GM18873 (cell line): ENCODE measurements around the gene BAIAP2.
"Not testable (repeated sequence)": the region's sequence is repeated elsewhere in the genome, so short reads cannot be mapped to it uniquely, and the experiment has no call there.

Experiments used
- ATAC-seq: cut with Tn5 transposase; IDR thresholded peaks from one replicate; pipeline ENCODE4 v1.9.1; 2021; ENCODE audit warnings: mild to moderate bottlenecking, moderate library complexity, moderate number of reproducible peaks; ENCODE audit not compliant: unreplicated experiment, low FRiP score

Gene BAIAP2

DNA sequence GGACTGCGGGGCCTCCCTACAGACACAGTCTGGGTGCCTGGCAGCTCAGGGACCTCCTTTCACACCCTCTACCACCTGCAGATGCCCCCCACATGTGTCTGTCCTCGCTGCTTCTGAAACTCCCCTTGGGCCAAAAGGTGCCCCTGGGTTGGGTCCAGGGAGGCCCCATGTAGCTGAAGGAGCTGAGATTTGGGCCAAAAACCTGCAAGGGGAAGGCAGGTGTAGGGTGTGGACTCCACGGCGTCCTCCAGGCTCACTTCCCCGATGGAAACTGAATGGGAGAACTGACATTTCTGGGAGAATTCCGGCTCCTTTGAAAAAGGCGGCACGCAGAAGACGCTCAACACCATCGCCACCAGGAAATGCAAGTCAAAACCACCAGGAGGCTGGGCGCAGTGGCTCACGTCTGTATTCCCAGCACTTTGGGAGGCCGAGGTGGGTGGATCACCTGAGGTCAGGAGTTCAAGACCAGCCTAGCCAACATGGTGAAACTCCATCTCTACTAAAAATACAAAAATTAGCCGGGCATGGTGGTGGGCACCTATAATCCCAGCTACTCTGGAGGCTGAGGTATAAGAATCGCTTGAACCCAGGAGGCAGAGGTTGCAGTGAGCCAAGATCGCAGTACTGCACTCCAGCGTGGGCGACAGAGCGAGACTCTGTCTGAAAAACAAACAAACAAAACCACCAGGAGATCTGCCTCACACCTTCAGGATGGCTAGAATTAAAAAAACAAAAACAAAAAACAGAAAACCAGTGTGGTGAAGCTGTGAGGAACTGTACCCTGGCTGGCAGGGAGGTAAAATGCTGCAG, 13.2 kb upstream of the BAIAP2 start:
- ATAC-seq, result no peak

DNA sequence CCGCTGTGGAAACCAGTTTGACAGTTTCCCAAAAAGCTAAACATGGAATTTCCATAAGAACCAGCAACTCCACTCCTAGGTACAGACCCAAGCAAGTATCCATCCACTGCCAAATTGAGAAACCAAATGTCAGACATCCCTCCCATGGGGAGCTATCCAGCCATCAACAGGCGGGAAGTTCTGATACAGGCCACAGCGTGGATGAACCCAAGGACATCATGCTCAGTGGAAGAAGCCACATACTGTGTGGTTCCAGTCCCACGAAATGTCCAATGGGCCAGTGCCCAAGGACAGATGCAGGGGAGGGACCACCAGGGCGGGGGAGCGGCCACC, 12.6 kb upstream of the BAIAP2 start:
- ATAC-seq, result no peak

DNA sequence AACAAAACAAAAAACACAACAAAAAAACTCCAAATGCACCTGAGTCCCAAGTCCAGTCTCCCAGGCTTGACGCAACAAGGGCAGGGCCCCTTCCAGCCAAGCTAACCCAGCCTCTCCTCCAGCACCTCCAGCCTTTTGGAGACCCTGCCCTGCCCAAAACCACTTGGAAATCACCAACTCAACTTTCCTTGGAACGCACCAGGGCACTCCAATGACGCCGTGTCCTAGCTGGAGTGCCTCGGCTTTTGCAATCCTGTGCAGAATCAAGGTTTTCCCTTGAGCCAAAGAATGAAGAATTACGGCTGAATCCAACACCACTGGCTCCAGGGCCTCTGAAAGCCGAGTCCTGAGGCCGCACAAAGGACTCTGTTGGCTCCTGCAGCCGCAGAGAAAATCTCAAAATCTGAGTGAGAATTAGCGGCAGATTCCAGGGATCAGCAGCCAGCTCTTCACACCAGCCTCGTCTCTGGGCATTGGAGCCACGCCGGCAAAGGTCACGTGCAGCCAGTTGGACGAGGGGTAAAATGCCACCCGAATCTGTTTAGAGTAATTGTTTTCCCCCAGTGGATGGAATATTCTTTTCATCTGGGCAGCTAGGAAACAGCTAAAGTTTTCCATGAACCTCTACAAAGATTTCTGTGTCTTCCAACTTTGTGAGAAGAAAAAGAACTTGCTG, 9.7 kb upstream of the BAIAP2 start:
- no peak for ATAC-seq

DNA sequence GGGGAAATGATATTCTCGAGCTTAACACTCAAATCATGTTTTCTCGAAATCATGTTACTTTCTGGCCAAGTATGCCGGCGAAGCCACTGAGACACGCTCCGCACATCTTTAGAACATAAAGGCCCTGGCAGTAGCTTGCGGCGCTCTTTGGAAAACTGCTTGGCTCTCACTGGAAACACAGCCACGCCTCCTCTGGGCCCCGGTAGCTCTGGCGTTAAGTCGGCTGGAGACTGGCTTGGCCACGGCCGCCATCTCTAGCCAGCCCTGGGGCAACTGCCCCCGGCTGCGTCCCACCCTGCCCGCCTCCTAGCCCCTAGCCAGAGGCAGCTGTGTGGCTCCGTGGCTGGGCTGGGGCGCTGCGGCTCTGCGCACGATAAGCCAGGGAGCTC, 9.2 kb upstream of the BAIAP2 start:
- no peak for ATAC-seq

DNA sequence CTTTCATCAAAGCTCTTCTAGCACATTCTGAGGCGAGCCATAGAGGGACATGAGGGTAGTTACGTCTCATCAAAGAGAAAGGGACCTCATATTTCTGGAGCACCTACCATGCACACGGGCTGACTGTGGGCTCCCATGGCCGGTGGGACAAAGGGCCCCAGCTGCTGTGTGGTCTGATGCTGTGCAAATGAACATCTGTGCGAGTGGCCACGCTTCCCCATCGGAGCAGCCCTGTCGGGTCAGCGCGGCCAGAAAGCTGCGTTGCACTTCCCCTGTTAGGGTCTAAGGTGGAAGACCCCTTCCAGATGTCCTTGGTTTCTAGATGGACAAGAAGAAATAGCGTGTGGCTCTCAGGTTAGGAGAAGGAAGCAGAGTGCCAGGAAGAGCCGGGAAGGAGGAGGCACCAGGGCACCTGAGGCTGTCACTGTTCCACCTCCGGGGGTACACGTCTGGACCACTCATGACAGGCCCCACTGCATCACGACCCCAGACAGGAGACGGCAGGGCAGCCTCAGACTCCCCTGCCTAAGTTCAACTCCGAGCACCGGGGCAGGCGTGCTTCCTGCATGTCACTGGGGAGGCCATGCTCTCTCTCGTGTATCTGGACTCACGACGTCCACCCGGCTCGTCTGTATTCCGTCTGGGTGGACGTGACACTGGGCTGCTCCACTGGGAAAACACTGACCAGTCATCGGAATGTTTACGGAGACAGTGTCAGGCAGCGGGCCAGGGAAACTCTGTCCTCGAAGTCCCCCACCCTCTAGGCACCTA, 8.5 kb upstream of the BAIAP2 start:
- ATAC-seq, result no peak

DNA sequence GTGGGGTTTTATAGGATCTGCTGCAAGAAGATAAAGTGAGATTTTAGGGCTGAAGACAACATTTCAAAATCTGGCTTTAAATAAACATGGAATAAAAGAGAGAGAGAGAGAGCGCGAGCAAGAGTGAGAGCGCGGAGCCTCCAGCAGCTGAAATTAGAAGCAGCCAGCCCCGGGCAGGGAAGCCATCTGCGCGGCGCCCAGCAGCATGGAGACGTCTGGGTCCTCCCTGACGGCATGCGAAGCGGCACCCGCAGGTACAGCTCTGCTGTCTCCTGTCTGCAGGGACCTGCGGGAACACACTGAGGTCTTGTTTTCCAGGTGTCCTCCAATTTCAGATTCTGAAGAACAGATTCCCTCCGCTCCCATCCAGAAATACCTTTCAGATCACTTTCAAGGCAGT, 7.9 kb upstream of the BAIAP2 start:
- ATAC-seq, result no peak

DNA sequence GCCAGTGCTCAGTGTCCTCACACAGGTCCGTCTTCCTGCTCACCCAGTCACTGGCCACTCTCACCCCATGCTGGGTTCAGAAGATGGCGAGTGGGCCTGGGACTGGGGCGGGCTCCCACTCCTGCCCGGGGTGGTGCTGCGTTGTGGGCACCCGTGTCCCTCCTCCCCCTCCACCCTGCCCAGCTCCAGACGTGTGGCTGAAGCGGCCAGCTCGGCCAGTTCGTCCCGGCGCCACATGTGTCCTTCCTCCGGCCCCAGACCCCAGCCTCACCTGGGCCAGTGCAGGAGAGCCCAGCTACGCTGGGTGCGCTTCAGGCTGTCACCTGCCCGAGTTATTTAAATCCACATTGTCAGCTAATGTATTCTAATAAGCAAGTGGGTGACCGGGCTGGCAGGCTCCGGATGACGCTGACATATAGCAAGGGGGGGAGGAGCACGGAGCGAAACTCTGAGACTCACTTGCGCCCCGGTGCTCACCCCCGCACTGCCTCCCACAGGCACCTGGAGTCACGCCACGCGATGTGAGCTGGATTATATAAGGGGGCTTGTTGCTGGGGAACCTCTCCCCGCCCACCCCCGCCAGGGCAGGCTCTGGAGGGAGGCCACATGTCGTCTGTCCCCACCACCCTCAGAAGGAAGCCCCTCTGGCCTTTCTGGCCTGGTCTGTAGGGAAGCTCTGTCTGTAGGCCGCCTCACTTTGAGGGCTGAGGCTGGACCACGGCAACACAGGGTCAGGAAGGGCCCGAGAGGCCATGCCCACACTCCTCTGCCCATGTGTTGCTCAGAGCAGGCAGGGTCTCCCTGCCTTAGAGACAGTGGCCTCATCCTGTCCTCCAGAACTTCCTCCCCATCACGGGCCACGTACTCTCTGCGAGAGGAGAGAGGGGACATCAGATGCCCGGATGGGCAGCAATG, 7.1 kb upstream of the BAIAP2 start:
- ATAC-seq, result no peak

DNA sequence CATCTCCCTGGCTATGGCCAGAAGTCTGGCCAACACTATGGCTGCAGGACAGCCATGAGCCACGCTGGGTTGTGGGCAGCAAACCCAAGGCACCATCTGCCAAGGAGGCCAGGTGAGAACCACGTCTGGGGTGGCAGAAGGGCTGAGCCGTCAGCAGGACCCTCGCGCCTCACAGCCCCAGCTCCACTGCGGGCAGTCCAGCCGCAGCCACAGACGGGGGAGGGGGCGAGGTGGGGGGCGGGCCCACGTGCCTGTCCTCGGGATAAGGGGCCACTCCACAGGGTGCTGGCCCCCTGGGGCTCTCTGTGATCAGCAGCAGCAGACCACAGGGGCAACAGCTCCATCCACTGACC, 6.5 kb upstream of the BAIAP2 start:
- ATAC-seq, result no peak

DNA sequence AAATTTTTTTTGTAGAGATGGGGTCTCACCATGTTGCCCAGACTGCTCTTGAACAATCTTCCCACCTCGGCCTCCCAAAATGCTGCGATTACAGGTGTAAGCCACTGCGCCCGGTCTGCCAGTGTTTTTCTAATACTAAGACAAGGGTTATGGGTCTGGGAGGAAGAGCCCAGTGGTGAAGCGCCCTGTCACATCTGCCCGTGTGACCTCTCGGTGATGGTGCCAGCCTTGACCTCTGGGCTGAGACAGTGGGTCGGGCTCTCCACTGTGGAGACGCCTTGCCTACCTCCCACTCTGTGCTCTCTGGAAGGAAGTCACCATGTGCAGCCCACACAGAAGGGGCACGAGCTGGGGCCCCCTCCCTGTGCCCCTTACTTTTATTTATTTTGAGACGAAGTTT, 5.1 kb upstream of the BAIAP2 start:
- ATAC-seq, result no peak

DNA sequence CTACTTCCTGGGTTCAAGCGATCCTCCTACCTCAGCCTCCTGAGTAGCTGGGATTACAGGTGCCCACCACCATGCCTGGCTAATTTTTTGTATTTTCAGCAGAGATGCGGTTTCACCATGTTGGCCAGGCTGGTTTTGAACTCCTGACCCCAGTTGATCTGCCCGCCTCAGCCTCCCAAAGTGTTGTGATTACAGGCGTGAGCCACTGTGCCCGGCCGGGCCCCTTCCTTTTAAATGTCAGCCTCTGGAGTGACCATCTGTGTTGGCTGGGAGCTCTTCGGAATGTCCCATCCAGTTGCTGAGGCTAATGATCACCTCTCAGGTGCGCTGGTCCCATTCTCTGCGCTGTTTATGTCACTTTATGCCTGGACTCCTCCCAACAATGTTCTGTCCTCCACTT, 4.6 kb upstream of the BAIAP2 start:
- ATAC-seq, result not testable (repeated sequence)

DNA sequence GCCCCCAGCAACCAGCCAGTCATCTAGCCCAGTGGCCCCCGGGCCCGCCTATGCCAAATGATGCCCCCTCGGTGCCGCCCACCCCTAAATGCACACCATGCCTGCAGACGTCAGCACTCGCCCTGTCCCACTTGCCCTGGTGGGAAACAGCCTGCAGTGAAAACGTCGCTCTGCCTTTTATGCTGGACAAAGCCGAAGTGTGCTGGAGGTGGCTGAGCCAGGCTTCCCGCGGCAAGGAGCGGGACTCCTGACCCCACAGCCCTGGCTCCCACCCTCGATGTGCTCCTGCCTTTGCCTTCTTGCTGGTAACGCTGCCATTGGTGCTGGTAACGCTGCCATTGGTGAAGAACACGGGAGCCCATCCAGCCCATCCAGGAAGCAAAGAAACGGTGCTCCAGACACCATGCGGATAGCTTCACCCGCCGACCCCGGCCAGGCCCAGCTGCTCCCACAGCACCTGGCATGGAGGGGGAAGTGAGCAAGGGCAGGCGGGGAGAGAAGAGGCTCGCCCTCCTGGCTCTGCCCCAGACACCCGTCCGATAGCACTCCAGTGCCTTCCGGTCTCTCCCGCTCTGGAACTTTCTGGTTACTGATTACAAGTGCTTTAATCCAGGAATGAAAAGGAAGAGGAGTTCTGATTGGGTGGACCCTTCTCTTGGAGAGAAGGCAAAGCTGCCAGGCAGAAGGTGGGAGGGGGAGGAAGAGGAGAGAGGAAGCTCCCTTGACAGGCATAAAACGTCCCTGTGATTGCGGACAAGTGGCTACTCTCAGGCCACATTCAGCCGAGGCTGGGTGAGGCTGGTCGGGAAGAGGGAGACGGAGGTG, 4.0 kb upstream of the BAIAP2 start:
- no peak for ATAC-seq

DNA sequence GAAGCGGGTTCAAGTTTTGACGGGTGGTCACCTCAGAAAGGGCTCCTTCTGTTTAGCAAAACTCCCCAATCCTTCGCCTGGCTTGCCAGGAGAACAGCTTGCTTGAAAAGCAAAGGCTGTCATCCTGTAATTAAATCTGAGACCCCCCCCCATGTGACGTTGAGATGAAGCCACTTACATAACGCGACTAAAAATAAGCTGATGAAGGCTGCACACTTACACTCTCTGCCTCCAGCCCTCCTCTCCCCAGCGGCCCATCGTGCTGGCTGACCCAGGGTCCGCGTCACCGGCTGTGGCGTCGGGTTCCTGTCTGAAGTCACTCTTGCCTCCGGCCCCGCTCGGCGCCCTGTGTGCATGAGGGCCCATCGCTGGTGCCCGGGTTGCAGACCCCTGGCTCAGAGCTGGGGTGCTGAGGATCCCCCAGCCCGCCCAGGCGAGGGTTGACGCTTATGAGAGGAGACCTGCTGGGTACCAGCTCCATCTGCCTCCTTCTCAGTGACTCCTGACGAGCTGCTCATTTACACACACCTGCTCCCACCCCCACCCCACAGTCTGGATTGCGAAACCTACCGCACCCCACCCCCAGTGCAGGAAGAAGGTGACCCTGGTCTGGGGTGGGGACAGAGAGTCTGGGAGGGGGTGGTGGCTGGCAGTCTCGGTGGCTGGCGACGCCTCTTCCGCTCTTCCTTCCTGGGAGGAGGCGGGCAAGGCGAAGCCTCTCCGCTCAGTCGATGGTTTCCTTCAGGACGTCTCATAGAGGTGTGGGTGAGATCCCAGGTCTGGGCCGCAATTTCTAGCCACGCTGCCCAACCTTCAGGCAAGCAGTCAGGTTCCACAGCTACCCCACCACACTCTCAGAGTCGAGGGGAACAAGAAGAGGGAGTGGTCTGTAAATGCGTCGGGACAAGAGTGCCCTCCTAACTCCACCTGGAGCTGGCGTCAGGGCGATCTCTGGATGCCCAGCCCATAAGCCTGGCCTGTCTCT, 3.1 kb upstream of the BAIAP2 start:
- no peak for ATAC-seq

DNA sequence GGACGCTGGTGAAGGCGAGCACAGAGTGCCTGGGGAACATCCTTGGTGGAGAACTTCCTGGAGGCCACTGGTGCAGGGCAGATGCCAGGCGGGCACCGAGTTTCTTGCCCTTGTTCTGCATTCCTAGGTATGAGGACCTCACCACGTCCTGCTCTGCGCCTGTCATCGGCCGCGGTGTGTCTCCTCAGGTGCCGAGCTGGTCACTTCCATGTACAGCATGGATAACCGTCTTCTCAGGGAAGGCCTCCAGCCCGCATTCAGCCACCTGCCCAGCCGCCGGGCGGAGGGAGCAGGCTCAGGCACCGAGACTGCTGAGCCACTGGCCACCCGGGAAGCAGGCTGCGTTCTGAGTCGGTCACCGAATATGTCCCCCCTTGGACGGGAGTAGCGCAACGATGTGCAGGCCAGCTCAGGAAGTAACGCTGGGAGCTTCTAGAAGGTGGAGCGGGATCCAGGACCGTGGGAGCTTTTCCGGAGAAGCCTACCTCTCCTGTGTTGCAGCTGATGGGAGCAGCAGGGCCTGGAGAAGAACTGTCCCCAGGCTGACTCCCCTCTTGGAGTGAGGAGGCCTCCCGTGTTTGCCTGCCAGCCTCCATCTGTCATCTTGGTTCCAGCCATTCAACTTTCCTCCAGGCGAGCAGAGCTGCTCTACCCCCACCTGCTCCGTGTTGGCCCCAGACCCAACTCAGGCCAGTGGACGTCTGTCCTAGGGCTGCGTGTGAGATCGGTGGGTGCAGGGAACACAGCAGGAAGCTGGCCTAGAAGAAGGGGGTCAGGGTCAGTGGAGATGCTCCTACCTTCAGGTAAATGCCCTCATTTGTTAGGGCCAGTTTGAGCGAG, 2.1 kb upstream of the BAIAP2 start:
- no peak for ATAC-seq

DNA sequence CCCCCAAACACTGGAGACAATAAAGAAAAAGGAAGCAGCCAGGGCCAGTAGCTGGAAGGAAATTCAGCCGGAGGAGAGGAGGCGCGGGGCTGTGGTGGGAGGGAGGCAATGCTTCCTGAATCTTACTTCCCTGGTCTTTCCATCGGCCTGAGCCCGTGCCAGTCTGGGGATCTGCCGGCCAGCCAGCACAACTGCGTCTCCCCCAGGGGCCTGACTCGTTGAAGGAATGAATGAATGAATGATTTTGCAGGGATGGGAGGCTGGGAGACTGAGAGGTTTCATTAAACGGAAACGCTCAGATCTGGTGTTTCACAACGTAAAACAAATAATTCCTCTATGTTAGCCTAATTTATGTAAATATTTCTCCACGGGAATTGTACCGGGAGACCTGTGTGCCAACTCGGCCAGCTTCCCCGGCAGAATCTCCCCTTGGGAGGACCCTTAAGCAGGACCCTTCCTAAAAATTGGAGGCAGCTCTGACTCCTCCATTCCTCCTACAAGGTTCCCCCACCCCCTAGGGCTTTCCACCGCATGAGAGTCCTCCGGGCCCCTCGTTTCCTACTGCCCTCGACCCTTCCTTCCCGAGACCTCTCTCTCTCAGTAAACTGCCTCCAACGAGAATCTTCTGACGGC, 1.3 kb upstream of the BAIAP2 start:
- ATAC-seq, result no peak

DNA sequence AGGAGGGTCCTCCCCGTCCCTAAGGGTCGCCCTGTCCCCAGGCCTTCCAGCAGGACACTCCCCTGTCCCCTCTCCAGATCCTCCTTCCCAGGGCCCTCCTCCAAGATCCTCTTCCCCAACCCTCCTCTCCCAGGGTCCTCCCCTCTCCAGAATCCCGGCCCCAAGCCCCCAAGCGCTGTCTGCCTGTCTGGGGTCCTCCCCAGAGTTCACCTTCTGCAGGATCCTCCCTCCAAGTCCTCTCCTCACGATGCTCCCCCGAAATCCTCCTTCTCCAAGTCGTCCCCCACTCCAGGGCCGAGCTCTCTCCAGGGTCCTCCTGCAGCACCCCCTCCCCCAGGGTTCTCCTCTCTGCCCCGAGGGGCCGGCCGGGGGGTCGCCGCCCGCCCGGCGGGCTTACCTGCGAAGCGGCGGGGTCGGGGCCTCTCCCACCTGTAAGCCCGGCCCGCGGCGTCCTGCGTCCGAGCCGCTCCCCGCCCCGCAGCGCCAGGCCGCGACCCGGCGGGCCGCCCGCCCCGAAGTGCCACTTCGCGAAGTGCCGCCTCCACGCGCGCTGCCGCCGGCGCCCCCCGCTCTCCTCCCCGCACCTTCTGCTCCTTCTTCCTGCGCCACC, 678 bp upstream of the BAIAP2 start:
- no peak for ATAC-seq

DNA sequence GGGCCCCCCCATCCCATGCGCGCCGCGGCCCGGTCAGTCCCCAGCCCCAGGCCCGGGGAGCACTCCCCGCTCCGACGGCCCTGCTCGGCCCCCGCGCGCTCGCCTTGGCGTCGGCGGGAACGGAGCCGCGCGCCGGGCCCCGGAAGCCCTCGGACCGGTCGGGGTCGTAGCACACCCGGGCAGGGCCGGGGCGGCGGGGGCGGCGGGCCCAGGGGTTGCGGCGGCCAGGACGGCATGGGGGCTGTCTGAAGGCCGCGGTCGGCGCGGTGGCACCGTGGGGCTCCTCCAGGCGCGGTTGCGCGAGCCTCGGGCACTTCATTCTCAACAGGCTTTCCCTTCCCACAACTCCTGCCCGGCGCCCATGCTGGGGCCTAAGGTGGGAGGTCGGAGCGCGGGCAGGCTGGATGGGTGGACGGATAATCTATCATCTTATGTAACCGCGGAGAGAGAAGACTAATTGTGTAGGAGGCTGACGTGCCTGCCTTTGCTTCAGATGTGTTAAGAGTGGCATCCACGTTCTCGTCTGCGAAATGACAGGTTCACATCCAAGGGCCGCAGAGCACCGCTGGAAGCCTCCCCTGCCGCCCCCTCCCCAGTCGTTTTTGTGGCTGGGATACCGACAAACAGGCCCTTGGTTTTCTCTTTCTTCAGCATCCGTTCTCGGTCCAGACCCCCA, 708 bp downstream of the BAIAP2 start:
- ATAC-seq, result no peak
